PC-9 (cell line): ENCODE measurements around the gene CLEC16A.

ENCODE experiments used
- CTCF ChIP-seq: fragments of 200-600 bp; sonication (generic); conservative IDR thresholded peaks from 2 replicates; pipeline ENCODE4 v1.6.1; 2017; ENCODE audit warnings: mixed run types, antibody characterized with exemption, mild to moderate bottlenecking, moderate library complexity
- EZH2 ChIP-seq: fragments of 200-600 bp; sonication (generic); IDR thresholded peaks from 2 replicates; pipeline ENCODE4 v1.8.0; 2017; ENCODE audit warnings: antibody characterized with exemption, low read depth

- TF ChIP-seq CTCF (no peak), EZH2 (no peak)
These were observed 32.3 kb downstream of the CLEC16A start for GRCh38 chr16:10976634-10977033.
